Neural progenitor cell (in vitro differentiated cells): Measurements from ENCODE around the gene SLC17A4. TPM values are rescaled to one million over a fixed set of nuclear protein-coding genes. Genes with fewer than 3 reads are reported as not detected.
A peak's percentile ranks its signal among the peaks of the same experiment; 100 is the strongest.

Experiments
- DNase-seq: peaks from one replicate; pipeline ENCODE4 v3.0.0-alpha.2; 2016; ENCODE audit warnings: low spot score
- H2AFZ ChIP-seq: fragments of 200-600 bp; sonication (generic); replicated peaks from 2 replicates; pipeline ENCODE4 v1.6.1; 2016; ENCODE audit warnings: antibody characterized with exemption
- H3F3A ChIP-seq: fragments of 200-600 bp; sonication (generic); 2 replicates; pipeline ENCODE4 v1.6.1; 2016; ENCODE audit warnings: antibody characterized with exemption, low read depth
- H3K27ac ChIP-seq: fragments of 200-600 bp; sonication (generic); 2 replicates; pipeline ENCODE4 v1.5.1; 2016; ENCODE audit warnings: mild to moderate bottlenecking
- H3K27me3 ChIP-seq: fragments of 200-600 bp; sonication (generic); 2 replicates; pipeline ENCODE4 v1.6.1; 2016; ENCODE audit warnings: mild to moderate bottlenecking, moderate library complexity
- H3K36me3 ChIP-seq: fragments of 200-600 bp; sonication (generic); 2 replicates; pipeline ENCODE4 v1.5.1; 2016
- H3K4me1 ChIP-seq: fragments of 200-600 bp; sonication (generic); 2 replicates; pipeline ENCODE4 v1.6.1; 2016; ENCODE audit warnings: mixed run types
- H3K4me2 ChIP-seq: fragments of 200-600 bp; sonication (generic); 2 replicates; pipeline ENCODE4 v1.6.1; 2016
- H3K4me3 ChIP-seq: fragments of 200-600 bp; sonication (generic); 2 replicates; pipeline ENCODE4 v1.5.1; 2016
- H3K79me2 ChIP-seq: fragments of 200-600 bp; sonication (generic); 2 replicates; pipeline ENCODE4 v1.6.1; 2016; ENCODE audit warnings: low read depth
- H3K9ac ChIP-seq: fragments of 200-600 bp; sonication (generic); 2 replicates; pipeline ENCODE4 v1.6.1; 2016
- H3K9me3 ChIP-seq: fragments of 200-600 bp; sonication (generic); 2 replicates; pipeline ENCODE4 v1.5.1; 2016; ENCODE audit warnings: low read depth
- H4K20me1 ChIP-seq: fragments of 200-600 bp; sonication (generic); 2 replicates; pipeline ENCODE4 v1.6.1; 2016; ENCODE audit warnings: low read depth
- H3K27ac Mint-ChIP-seq: 3 replicates; pipeline ENCODE4 v1.8.0; 2021; ENCODE audit warnings: mixed read lengths
- H3K27me3 Mint-ChIP-seq: 2 replicates; pipeline ENCODE4 v1.8.0; 2022; ENCODE audit warnings: low read depth, mild to moderate bottlenecking, inconsistent platforms, moderate library complexity, mixed read lengths; ENCODE audit not compliant: insufficient read depth
- H3K36me3 Mint-ChIP-seq: 3 replicates; pipeline ENCODE4 v1.8.0; 2021; ENCODE audit warnings: mixed read lengths
- H3K4me1 Mint-ChIP-seq: 3 replicates; pipeline ENCODE4 v1.8.0; 2021; ENCODE audit warnings: mixed read lengths
- H3K4me3 Mint-ChIP-seq: 3 replicates; pipeline ENCODE4 v1.8.0; 2021; ENCODE audit warnings: mild to moderate bottlenecking, moderate library complexity, mixed read lengths
- H3K9me3 Mint-ChIP-seq: 3 replicates; pipeline ENCODE4 v1.8.0; 2020; ENCODE audit warnings: mixed read lengths
- CTCF ChIP-seq: fragments of 200-600 bp; sonication (generic); IDR thresholded peaks from 2 replicates; pipeline ENCODE4 v1.5.1; 2017; ENCODE audit warnings: antibody characterized with exemption, mild to moderate bottlenecking
- EZH2 ChIP-seq: fragments of 200-600 bp; sonication (generic); IDR thresholded peaks from 2 replicates; pipeline ENCODE4 v1.6.1; 2017; ENCODE audit warnings: antibody characterized with exemption, mild to moderate bottlenecking, moderate library complexity
- EZH2phosphoT487 ChIP-seq: fragments of 200-600 bp; sonication (generic); IDR thresholded peaks from 2 replicates; pipeline ENCODE4 v1.6.1; 2017; ENCODE audit warnings: antibody characterized with exemption
- total RNA-seq: library from RNA; depleted of rRNA; stranded (reverse); fragments of >200 nt; gene quantifications from 2 replicates; pipeline ENCODE4 v1.2.3, GENCODE V29; 2015; ENCODE audit warnings: low replicate concordance

SLC17A4 gene
- total RNA-seq, 1 donor from 2014 or later, result not detected

GRCh38 chr6:25745836-25746235, 8.7 kb upstream of the SLC17A4 start:
- Histone ChIP-seq H3K9ac (no peak overlapping the region), H3K4me3 (no peak overlapping the region), H3K4me2 (no peak overlapping the region)

GRCh38 chr6:25746968-25747367, 7.6 kb upstream of the SLC17A4 start:
- no peak overlapping the region for H3K4me3 Mint-ChIP-seq
- no peaks in the 10 kb centered on the region for H3K9me3 ChIP-seq

More at GRCh38 chr6:25745836-25746235, 8.7 kb upstream of the SLC17A4 start:
- H3K27ac ChIP-seq, result no peak overlapping the region
- H3K9me3 ChIP-seq, result no peaks in the 10 kb centered on the region
- no peaks in the 10 kb centered on the region for H3F3A ChIP-seq
- H2AFZ ChIP-seq, result no peak overlapping the region
- H3K4me3 Mint-ChIP-seq, result no peak overlapping the region
- H3K4me1 ChIP-seq, result no peaks in the 10 kb centered on the region
- peaks cover 2% of the 10 kb centered on the region for H3K27me3 Mint-ChIP-seq
- no peaks in the 10 kb centered on the region for H3K36me3 ChIP-seq
- no peaks in the 10 kb centered on the region for H3K36me3 Mint-ChIP-seq
- H3K4me1 Mint-ChIP-seq, result no peaks in the 10 kb centered on the region
- H3K9me3 Mint-ChIP-seq, result peaks cover 4% of the 10 kb centered on the region
- H3K27me3 ChIP-seq, result no peaks in the 10 kb centered on the region
- TF ChIP-seq EZH2, result no peak
- no peak for TF ChIP-seq CTCF
- no peak for TF ChIP-seq EZH2phosphoT487
- H4K20me1 ChIP-seq, result no peaks in the 10 kb centered on the region
- DNase-seq, result no peak
- H3K79me2 ChIP-seq, result no peaks in the 10 kb centered on the region
- no peak overlapping the region for H3K27ac Mint-ChIP-seq

GRCh38 chr6:25747477-25747876, 7.1 kb upstream of the SLC17A4 start:
- H3K36me3 Mint-ChIP-seq, result no peaks in the 10 kb centered on the region
- Histone ChIP-seq H3K9ac (no peak overlapping the region), H3K9me3 (no peaks in the 10 kb centered on the region), H3F3A (no peaks in the 10 kb centered on the region), H3K4me1 (no peaks in the 10 kb centered on the region), H3K4me3 (no peak overlapping the region), H3K27ac (no peak overlapping the region), H3K36me3 (no peaks in the 10 kb centered on the region), H3K27me3 (no peaks in the 10 kb centered on the region), H3K4me2 (no peak overlapping the region), H3K79me2 (no peaks in the 10 kb centered on the region), H4K20me1 (no peaks in the 10 kb centered on the region), H2AFZ (no peak overlapping the region)
- H3K4me3 Mint-ChIP-seq, result no peak overlapping the region
- no peaks in the 10 kb centered on the region for H3K9me3 Mint-ChIP-seq
- TF ChIP-seq EZH2phosphoT487, result no peak
- TF ChIP-seq EZH2, result no peak
- TF ChIP-seq CTCF, result no peak
- no peaks in the 10 kb centered on the region for H3K27me3 Mint-ChIP-seq
- no peak overlapping the region for H3K27ac Mint-ChIP-seq
- no peaks in the 10 kb centered on the region for H3K4me1 Mint-ChIP-seq
- DNase-seq, result no peak

More at GRCh38 chr6:25746968-25747367, 7.6 kb upstream of the SLC17A4 start:
- Mint-ChIP-seq H3K36me3 (no peaks in the 10 kb centered on the region), H3K4me1 (no peaks in the 10 kb centered on the region), H3K27ac (no peak overlapping the region), H3K9me3 (peaks cover 1% of the 10 kb centered on the region), H3K27me3 (peaks cover under 1% of the 10 kb centered on the region)
- H2AFZ ChIP-seq, result no peak overlapping the region
- H3K4me1 ChIP-seq, result no peaks in the 10 kb centered on the region
- H3K79me2 ChIP-seq, result no peaks in the 10 kb centered on the region
- no peaks in the 10 kb centered on the region for H3K27me3 ChIP-seq
- no peaks in the 10 kb centered on the region for H3K36me3 ChIP-seq
- no peak overlapping the region for H3K27ac ChIP-seq
- no peaks in the 10 kb centered on the region for H4K20me1 ChIP-seq
- H3K4me3 ChIP-seq, result no peak overlapping the region
- no peak overlapping the region for H3K4me2 ChIP-seq
- no peak overlapping the region for H3K9ac ChIP-seq
- TF ChIP-seq EZH2phosphoT487 (no peak), CTCF (peak; percentile 19)
- no peaks in the 10 kb centered on the region for H3F3A ChIP-seq
- DNase-seq, result no peak
